LHCN-M2 (cell line): Measurements from ENCODE around the gene DGKB. TPM values are rescaled to one million over a fixed set of nuclear protein-coding genes. Genes with fewer than 3 reads are reported as not detected.
"Not testable (repeated sequence)": the region's sequence is repeated elsewhere in the genome, so short reads cannot be mapped to it uniquely, and the experiment has no call there.

Source experiments
- DNase-seq: peaks from one replicate; pipeline ENCODE4 v3.0.0-alpha.2; 2012; ENCODE audit warnings: low read depth
- total RNA-seq: library from RNA; depleted of rRNA; stranded (reverse); fragments of >200 nt; gene quantifications from 2 replicates; pipeline ENCODE4 v1.2.3, GENCODE V29; 2014

The DGKB gene
- total RNA-seq, 1 experiment from 2014 or later, result 0.06 TPM

DNA sequence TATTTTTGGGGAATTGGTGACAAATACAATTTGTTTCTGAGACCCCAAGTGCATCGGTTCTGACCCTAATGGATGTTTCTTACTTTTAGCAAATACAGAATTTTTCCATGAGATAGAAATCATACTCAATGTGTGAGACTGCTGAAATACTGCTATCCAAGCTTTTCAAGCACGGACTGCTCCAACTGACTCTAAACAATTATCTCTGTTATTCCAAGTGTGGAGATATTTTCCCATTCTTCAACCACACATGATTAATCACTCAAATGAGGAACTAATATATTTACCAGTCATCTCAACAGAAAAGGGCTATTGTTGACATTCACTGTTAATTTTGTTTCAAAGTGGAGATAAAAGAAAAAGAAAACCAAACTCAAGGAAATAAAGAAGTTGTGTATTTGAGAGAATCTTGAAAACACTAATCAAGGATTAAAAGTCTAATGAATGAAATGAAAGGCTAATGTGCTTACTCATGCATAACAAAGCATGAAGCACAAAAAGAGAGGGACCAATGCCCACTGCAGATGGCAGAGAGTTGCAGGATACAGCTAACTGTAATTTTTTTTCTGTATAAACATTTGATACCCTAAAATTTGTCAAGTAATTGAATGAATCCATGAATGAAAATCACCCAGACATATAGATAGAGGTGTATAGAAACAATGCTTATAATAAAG lies 423.6 kb downstream of the DGKB start:
- no peak for DNase-seq

DNA sequence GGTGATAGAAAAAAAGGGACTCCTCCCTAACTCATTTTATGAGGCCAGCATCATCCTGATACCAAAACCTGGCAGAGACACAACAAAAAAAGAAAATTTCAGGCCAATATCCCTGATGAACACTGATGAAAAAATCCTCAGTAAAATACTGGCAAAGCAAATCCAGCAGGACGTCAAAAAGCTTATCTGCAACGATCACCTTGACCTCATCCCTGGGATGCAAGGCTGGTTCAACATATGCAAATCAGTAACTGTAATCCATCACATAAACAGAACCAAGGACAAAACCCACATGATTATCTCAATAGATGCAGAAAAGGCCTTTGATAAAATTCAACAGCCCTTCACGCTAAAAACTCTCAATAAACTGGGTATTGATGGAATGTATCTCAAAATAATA lies 440.8 kb downstream of the DGKB start:
- DNase-seq, result not testable (repeated sequence)

DNA sequence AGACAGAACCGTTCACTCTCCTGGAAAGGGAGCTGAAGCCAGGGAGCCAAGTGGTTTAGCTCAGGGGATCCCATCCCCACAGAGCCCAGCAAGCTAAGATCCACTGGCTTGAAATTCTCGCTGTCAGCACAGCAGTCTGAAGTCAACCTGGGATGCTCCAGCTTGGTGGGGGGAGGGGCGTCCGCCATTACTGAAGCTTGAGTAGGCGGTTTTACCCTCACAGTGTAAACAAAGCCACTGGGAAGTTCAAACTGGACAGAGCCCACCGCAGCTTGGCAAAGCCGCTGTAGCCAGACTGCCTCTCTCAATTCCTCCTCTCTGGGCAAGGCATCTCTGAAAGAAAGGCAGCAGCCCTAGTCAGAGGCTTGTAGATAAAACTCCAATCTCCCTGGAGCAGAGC lies 443.7 kb downstream of the DGKB start:
- not testable (repeated sequence) for DNase-seq

DNA sequence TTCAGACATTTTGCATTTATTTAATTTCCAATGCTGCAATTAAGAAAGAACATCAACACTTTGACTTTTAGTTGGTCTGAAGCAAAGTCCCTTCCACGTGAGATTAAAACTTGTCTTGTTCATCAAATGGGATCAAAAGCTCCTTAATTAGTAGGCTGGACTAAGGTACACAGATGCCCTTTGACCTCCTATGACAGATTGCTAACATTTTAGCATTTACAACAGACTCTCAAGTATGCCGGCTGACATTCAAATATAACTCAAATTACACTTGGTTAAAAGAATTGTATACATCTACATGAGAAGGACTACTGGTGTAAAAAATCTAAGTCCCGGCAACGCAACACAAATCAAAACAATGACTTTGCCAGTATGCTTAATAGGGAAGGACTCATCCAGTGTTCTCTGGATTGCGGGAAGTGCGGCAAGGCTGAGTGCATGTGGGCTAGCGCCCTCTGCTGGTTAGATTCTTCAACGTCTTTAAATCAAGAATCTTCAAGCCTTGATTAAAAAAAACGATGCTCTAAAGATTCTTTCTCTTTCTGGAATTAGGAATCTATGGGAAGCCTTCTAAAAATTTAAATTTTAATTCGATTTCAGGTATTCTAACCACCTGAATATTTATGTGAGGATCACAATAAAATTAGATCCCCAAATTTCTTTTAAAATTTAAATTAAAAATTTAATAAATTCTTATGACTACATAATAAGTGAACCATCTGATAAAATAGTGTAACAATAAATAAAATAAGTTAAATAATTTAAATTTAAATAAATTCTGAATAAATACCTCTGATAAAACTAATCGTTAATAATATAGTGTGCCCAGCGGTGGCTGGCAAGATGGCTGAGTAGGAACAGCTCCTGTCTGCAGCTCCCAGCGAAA lies 444.7 kb downstream of the DGKB start:
- DNase-seq, result peak; percentile 84

DNA sequence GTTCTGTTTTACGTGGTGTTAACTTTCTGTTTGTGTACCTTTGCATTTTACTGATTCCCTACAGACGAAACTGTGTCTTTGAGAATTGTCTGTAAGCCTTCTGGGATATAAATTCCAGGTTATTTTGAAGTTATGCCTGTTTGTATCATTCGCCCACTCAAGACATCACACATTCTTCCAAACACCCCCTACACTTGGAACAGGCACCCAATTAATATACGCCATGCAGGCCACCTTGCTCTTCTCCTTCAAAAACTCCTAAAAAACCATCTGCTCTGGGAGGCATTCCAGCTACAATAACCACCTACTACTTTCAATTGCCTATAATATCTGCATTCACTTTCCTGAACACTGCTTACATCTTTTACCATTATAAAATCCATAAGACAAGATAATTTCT lies 453.3 kb downstream of the DGKB start:
- DNase-seq, result no peak

DNA sequence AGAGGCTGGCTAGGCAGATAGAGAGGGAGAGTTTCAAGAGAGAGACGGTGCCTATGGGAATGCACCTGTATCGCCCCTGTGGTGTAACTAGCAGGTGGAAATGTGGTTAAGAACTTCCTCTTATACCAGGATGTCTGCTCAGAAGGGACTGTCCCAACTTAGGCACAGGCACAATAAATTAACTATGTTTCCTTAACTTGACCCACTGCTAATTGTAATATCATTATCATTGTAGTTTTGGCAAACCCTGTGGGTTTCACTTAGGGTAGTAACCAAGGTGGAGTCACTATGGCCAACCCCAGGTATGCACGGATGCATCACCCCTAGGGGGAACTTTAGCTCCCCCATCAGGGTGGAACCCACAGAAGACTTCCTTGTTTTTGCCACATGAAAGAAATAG lies 455.7 kb downstream of the DGKB start:
- DNase-seq, result no peak

DNA sequence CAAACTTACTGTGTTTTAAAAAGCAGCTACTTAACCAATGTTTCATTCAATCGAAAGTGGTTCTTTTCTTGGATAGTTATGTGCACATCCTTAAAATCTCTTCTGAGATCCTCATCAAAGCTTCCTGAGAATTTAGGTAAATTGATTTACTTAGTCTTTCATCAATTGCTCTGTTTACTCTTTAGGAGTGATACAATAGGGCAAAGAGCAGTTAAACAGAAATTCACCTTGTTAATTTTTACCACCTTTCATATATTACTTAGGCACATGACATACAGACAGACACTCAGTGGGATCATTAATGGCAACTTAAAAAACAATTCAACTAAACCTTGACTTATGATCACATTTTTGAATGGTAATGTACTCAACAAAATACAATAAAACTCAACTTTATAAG lies 456.3 kb downstream of the DGKB start:
- no peak for DNase-seq

DNA sequence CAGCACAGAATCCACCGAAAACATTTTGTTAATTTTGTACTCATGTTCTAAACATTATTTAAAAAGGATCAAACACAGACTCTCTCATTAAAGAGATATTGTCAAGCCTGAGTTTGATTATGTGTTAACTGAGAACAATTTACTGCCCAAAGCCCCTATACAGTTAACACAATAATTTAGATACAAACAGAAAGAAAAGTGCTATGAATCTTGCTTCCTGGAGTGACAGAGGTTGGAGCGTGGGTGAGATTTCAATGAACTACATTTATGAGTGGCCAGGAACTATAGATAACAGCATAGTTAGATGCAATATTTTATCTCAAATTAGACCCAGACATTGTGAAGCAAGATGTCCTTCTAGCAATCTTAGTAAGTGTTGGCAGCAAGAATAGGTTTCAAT lies 464.2 kb downstream of the DGKB start:
- DNase-seq, result no peak

DNA sequence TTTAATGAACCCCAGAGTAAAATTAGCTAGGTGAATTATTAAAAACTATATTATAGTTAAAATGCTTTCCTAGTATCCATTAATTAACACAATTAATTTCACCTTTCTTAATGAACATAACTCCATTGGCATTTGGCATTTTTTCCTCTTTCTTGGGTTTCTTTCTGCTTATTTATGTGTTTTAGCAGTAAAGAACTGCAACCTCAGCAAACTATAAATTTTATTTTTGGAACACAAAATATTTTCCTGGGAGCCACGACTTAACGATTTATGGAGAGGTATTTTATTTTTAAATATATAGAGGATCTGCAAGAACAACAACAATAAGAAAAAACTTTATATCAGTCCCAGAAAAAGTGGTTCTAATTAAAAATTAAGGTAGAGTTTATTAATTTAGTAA lies 465.7 kb downstream of the DGKB start:
- DNase-seq, result no peak

DNA sequence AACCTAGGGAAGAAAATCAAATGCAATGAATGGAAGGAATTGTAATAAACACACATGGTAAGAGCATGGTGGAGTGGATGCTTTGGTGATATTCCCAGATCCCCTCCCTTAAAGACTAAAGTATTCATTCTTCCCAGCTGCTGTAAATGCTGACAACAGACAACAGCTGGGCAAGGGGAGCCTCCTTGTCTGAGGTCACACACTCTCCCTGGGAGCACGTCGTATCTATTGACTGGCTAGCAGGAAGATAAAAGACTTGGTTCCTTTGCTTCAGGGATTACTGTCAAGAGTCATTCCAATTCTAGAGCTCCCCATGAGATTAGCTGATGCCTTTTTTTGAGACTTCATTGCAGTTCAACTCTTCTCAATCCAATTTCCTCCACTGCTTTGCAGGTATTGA lies 469.6 kb downstream of the DGKB start:
- DNase-seq, result peak; percentile 93

DNA sequence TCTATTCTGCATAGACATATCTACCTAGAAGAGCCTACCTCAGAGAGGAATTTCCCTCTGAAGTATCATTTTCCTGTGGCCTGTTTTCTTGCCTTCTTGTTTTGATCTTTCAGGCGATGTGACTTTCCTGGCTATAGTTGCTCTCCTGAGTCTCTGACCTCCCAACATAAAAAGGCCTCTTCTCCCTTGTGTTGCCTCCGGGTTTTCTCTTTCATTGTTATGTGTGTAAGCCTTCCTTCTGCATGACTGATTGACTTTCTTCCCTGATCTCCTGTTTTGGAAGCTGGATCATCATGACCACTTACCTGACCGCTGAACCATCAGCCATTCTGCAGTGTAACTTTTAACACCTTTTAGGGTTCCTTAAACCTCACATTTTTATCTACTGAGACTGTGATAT lies 471.6 kb downstream of the DGKB start:
- no peak for DNase-seq

DNA sequence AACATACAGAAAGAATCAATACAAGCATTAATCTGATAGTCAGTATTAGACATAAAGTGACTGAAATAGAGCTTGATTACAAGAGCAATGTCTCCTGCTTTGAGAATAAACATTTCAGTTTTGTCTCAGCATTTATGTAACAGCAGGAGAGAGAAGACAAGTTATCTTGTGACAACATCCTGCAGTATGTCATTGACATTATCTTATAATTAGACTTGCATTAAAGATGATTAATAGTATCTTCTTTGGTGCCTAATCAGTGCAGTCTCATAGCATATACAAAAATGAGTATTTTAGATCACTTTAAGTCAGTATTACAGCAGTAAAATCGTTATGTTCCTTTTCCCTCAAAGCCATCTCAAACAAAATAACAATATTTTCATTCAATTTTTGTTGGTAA lies 477.0 kb downstream of the DGKB start:
- no peak for DNase-seq

DNA sequence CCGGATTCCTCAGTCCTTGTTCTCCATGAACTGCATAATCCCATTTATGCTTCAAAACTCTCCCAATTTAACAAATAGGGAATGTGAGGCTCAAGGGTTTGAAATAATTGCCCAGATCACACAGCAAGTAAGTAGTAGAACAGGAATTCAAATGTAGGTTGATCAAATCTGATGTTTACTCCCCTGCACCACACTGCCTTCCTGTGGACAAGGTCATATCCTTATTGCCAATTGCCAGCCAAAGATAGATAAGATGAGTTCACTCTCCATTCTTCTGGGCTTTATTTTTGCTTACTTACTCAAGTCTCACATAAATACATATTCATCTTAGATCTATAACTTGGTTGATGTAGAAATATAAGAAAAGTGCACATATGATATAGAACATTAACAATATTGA lies 477.9 kb downstream of the DGKB start:
- peak; percentile 31 for DNase-seq

DNA sequence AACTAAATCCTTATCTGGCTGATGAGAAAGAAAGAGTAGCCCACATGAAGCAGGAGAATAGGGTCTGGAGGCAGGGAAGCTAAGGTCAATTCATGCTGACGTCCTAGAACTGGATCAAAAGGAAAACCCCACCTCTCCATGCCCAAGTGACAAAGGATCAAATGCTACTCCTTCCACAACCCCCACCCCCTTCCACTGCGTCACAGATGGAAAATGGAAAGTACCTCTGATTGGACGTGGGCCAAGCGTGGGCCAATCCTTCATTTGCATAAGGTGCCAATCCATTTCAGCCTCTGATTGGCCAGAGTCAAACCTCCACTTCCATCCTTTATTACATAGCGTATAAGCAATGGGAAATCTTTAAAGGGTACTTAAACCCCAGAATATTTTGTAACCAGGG lies 481.8 kb downstream of the DGKB start:
- no peak for DNase-seq

DNA sequence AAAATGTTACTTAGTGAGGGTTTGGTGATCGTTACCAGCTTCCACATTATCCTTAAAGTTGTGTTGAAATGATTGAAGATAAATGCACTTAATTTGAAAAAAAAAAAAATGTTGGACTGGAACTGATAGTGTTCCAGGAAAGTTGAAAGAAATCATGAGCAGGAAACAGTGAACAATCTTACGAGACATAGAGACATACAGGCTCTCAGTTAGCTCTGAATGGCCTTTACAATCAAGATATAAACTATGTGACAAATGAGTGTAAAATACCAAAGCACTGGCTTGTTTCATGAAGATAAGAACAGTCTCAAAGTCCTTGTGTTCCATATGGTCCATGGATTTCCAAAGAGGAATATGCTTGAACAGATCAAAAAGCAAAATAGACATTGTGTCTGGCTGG lies 483.0 kb downstream of the DGKB start:
- DNase-seq, result no peak

DNA sequence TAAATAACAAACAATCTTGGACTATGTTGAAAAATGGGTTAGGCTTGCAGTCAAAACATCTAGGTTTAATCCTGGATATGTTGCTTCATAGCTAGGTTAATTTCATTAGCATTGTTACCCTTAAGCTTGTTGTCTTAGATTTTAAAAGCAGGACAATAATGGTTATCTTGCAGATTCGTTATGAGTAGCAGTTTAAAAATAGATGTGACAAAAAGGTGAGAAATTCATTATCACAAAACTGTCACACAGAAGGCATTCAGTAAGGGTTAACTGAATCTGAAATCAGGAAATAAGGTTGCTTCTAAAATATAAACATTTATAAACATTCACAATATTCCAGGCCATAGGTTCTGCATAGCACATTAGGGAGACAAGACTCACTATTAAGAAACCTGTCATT lies 483.9 kb downstream of the DGKB start:
- no peak for DNase-seq

DNA sequence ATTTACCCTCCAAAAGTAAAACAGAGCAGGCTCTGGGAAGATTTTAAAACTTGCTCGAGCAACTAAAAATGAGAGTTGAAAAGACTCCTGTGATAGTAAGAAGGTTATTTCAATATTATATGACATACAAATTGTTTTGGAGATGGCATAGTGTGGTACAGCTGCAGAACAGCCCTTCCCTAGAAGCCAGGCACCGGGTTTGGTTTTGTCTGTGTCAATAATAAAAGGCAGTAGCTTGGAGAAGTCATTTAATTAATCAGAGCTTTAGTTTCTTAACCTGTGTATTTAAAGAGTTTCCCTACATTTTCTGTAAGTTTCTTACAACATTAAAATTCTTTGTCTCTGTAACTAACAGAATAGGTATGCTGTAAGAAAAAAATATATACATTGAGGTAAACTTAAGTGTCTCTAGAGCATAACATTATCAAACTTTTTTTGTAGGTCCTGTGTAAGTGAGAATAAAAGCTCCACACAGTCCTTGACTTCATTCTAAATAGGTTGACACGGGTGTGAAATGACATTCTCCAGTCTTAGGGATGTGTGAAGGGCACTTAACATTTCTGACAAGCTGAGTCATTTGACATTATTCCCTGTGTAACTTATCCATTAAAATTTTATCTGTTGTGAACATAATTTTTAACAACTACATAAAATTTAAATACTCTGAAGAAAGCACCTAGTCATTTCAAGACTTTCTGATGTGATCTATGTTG lies 488.1 kb downstream of the DGKB start:
- no peak for DNase-seq

DNA sequence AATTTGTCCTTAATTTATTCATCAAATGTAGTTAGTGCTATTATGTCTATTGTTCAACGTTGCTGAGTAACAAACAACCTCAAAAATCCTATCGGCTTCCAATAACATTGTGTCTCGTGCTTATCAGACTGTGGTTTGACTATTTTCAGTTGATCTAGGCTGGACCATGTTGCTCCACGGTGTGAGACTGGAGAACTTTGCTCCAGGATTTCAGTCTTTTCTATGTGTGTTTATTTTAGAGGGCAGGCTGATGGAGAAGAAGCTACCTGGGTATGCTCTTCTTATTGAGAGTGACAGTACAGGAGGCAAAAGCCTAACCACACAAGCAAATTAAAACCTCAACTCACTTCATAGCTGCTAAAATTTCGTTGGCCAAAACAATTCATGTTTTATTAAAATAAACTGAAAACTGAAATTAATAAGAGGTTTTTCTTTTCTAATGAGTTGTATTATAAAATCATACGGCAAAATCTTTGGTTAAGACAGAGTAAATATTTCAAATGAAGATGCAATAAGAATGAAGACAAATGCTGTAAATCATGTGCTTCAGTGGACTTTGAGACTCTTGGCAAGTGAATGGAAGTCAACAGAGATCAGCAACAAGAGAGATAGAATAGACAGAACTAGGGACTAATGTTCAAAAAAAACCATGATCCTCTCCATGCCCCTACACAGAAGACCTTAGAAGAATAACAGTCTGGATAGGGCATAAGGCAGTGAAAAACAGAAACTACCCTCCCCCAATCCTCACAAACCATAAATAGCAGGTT lies 495.1 kb downstream of the DGKB start:
- DNase-seq, result no peak

DNA sequence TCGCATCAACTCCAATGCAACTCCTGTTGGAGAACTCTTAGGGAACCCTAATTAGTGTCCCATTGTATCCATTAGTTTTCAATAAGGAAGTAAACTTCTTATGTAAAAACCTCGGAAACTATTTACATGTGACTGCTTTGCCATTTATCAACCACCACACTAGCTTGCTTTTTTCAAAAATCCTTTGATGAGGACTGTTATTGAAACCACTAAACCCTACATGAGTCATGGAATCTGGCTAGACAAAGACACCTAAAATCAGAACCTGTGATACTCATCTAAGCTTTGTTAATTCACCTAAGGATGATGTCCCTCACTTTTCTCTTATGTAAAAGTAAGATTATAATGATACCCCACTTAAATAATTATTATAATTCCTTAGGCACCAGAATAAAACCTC lies 499.0 kb downstream of the DGKB start:
- DNase-seq, result peak; percentile 41

DNA sequence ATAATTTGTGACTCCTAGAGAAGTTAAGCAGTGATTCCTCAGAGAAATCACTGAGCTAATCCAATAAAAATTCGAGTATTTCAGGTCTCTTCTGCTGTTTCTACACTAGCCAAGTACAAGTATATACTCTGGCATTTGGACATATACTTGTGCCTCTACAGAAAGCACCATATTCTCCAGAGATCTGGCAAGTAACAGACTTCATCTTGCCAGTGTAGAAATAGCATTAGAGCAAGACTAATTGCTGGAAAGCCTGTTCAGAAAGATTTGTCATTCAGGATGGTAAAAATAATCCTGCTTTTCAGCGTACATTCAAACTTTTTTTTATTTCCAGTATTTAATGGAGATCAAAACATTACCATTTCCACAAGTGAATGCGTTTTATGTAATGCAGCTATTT lies 502.3 kb downstream of the DGKB start:
- no peak for DNase-seq

DNA sequence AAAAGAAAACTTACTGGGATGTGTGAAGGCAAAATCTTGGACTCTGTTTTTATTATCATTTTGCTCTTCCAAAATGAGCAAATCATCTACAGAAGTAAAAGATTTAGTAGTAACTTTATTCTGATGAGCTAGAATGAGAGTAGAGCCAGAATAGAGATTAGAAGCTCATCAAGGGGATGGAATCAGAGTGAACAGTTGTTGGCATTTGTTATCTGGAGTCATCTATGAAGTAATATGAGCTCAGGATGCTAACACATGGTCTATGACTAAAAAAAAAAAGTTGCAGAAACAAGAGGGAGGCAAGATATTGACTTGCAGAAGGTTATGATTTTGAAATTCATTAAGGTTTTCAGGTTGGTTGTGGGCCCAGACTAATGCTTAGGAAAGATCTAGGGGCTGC lies 504.0 kb downstream of the DGKB start:
- peak; percentile 68 for DNase-seq

DNA sequence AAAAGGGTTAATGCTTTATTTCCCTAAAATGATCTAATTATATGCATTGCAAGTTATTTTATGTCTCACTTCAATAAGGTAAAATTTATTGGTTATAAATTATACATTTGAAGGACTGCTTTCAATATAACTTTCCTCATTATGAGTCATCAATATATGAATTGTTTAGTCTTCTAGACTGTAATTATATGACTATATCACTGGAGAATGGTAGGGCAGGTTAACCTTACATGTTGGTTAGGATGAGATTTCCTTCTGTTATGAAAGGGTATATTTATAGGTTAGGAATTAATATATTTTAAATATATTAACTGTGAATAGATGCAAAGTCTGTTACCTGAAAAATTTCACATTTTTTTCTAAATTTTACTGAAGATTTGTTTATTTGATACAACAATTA lies 506.7 kb downstream of the DGKB start:
- no peak for DNase-seq
